HG03159 (cell line): Measurements from ENCODE around the gene RUNX1.

Source experiments
- ATAC-seq: cut with Tn5 transposase; IDR thresholded peaks from one replicate; pipeline ENCODE4 v1.9.1; 2021; ENCODE audit warnings: mild to moderate bottlenecking, moderate library complexity; ENCODE audit not compliant: unreplicated experiment

The RUNX1 gene

GRCh38 chr21:34771512-34772028 is 277.5 kb downstream of the RUNX1 start:
- ATAC-seq, result no peak

GRCh38 chr21:34770576-34770975 is 278.5 kb downstream of the RUNX1 start:
- no peak for ATAC-seq

GRCh38 chr21:34768326-34768725 is 280.8 kb downstream of the RUNX1 start:
- no peak for ATAC-seq

GRCh38 chr21:34766862-34767261 is 282.2 kb downstream of the RUNX1 start:
- no peak for ATAC-seq

GRCh38 chr21:34765619-34766018 is 283.5 kb downstream of the RUNX1 start:
- ATAC-seq, result no peak

- ATAC-seq, result no peak
Measured at GRCh38 chr21:34764715-34765284, 284.3 kb downstream of the RUNX1 start.

GRCh38 chr21:34762786-34763185 is 286.3 kb downstream of the RUNX1 start:
- ATAC-seq, result no peak

- no peak for ATAC-seq
Measured at GRCh38 chr21:34761758-34762330, 287.3 kb downstream of the RUNX1 start.

- ATAC-seq, result no peak
Measured at GRCh38 chr21:34754690-34755647, 294.1 kb downstream of the RUNX1 start.

- no peak for ATAC-seq
Measured at GRCh38 chr21:34748862-34749261, 300.2 kb downstream of the RUNX1 start.

- ATAC-seq, result peak; percentile 72
Measured at GRCh38 chr21:34745557-34746255, 303.4 kb downstream of the RUNX1 start.

GRCh38 chr21:34744801-34745200 is 304.3 kb downstream of the RUNX1 start:
- no peak for ATAC-seq

GRCh38 chr21:34743831-34744230 is 305.3 kb downstream of the RUNX1 start:
- no peak for ATAC-seq

GRCh38 chr21:34743285-34743684 is 305.8 kb downstream of the RUNX1 start:
- ATAC-seq, result no peak

- no peak for ATAC-seq
Measured at GRCh38 chr21:34740198-34740597, 308.9 kb downstream of the RUNX1 start.
